DND-41 (cell line): Measurements from ENCODE around the gene RCOR1.

Experiments used
- ATAC-seq: fragments of 200-7000 bp; cut with Tn5 transposase; 3 replicates; pipeline ENCODE4 v1.9.1; 2021; ENCODE audit warnings: low read depth; ENCODE audit not compliant: insufficient read depth
- DNase-seq: peaks from one replicate; pipeline ENCODE4 v3.0.0-alpha.2; 2020
- H2AFZ ChIP-seq: 2 replicates; pipeline ENCODE4 v1.6.0; 2012; ENCODE audit warnings: low read depth, low read length
- H3K27ac ChIP-seq: 2 replicates; pipeline ENCODE4 v1.5.1; 2012; ENCODE audit warnings: low read length, inconsistent platforms
- H3K27me3 ChIP-seq: fragments of 200-600 bp; sonication (generic); 2 replicates; pipeline ENCODE4 v1.6.0; 2012; ENCODE audit warnings: low read length, mild to moderate bottlenecking, inconsistent platforms; ENCODE audit not compliant: insufficient read depth, poor library complexity
- H3K36me3 ChIP-seq: 2 replicates; pipeline ENCODE4 v1.5.1; 2012; ENCODE audit warnings: low read length, inconsistent platforms; ENCODE audit not compliant: insufficient read depth
- H3K4me1 ChIP-seq: 2 replicates; pipeline ENCODE4 v1.5.1; 2012; ENCODE audit warnings: mild to moderate bottlenecking, low read length; ENCODE audit not compliant: insufficient read depth
- H3K4me2 ChIP-seq: 2 replicates; pipeline ENCODE4 v1.6.0; 2012; ENCODE audit warnings: mild to moderate bottlenecking, moderate library complexity, low read length, inconsistent platforms; ENCODE audit not compliant: insufficient read depth
- H3K4me3 ChIP-seq, 2 experiments: fragments of 200-600 bp in 1 of 2; shearing (Covaris generic) in 1 of 2; 2 replicates each; pipeline ENCODE4 v1.5.1; 2012 to 2016; ENCODE audit warnings: inconsistent platforms in 2 of 2, low read length in 2 of 2, mild to moderate bottlenecking in 2 of 2, low read depth in 1 of 2, moderate library complexity in 1 of 2
- H3K79me2 ChIP-seq: 2 replicates; pipeline ENCODE4 v1.6.0; 2012; ENCODE audit warnings: low read length, inconsistent platforms; ENCODE audit not compliant: insufficient read depth
- H3K9ac ChIP-seq: 2 replicates; pipeline ENCODE4 v1.6.0; 2012; ENCODE audit warnings: low read depth, mild to moderate bottlenecking, inconsistent platforms, low read length, moderate library complexity
- H3K9me3 ChIP-seq: 2 replicates; pipeline ENCODE4 v1.5.1; 2012; ENCODE audit warnings: low read length, moderate library complexity, mild to moderate bottlenecking, inconsistent platforms; ENCODE audit not compliant: insufficient read depth, severe bottlenecking
- H4K20me1 ChIP-seq: 2 replicates; pipeline ENCODE4 v1.6.0; 2012; ENCODE audit warnings: low read length; ENCODE audit not compliant: insufficient read depth
- CTCF ChIP-seq: IDR thresholded peaks from 2 replicates; pipeline ENCODE4 v1.5.1; 2012; ENCODE audit warnings: borderline replicate concordance, low read length, moderate library complexity, mild to moderate bottlenecking; ENCODE audit not compliant: poor library complexity, severe bottlenecking; ENCODE audit errors: extremely low read depth
- EZH2 ChIP-seq: IDR thresholded peaks from 3 replicates; pipeline ENCODE4 v1.6.1; 2012; ENCODE audit warnings: borderline replicate concordance, low read depth, mild to moderate bottlenecking, moderate library complexity, low read length, inconsistent platforms; ENCODE audit not compliant: severe bottlenecking

RCOR1 gene

GRCh38 chr14:102663440-102663839, 71.0 kb downstream of the RCOR1 start:
- H3K9ac ChIP-seq: no peak overlapping the region
- no peak overlapping the region for H3K27ac ChIP-seq
- H4K20me1 ChIP-seq: peaks cover 47% of the 10 kb centered on the region; the same call in 1 of the 2 replicates
- H2AFZ ChIP-seq: no peak overlapping the region
- no peaks in the 10 kb centered on the region for H3K4me1 ChIP-seq
- H3K4me3 ChIP-seq: no peak overlapping the region
- H3K36me3 ChIP-seq: no peaks in the 10 kb centered on the region
- no peaks in the 10 kb centered on the region for H3K9me3 ChIP-seq
- no peak for TF ChIP-seq CTCF
- ATAC-seq: no peak
- no peak overlapping the region for H3K4me2 ChIP-seq
- H3K27me3 ChIP-seq: no peaks in the 10 kb centered on the region
- no peak for DNase-seq
- H3K79me2 ChIP-seq: peaks cover 97% of the 10 kb centered on the region

DNA sequence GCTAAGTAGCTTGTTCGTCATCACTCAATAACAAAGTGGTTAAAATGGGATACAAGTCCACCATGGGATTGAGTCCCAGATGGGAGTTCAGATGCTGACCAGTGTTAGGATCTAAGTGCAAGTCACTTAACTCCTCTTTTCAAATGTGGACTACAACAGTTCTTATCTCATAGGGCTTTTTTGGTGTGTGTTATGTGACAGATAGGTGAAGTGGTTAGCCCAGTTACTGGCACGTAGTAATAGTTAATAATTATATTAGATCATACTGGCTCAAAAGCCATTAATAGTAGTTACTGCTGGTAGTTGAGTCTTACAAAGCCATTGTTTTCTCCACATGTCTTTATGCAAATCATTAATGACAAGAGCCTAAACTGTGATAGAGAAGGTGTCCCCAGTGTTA, 73.2 kb downstream of the RCOR1 start:
- H3K4me1 ChIP-seq: no peaks in the 10 kb centered on the region
- no peak overlapping the region for H3K4me2 ChIP-seq
- peaks cover 34% of the 10 kb centered on the region; the same call in 1 of the 2 replicates for H4K20me1 ChIP-seq
- peaks cover 86% of the 10 kb centered on the region for H3K79me2 ChIP-seq
- no peak for DNase-seq
- no peaks in the 10 kb centered on the region for H3K27me3 ChIP-seq
- H2AFZ ChIP-seq: no peak overlapping the region
- H3K9ac ChIP-seq: no peak overlapping the region
- no peaks in the 10 kb centered on the region for H3K36me3 ChIP-seq
- H3K4me3 ChIP-seq: no peak overlapping the region
- no peak overlapping the region for H3K27ac ChIP-seq
- ATAC-seq: no peak
- H3K9me3 ChIP-seq: no peaks in the 10 kb centered on the region
- TF ChIP-seq CTCF (no peak), EZH2 (no peak)

GRCh38 chr14:102666635-102667034, 74.2 kb downstream of the RCOR1 start:
- no peak for TF ChIP-seq EZH2
- no peak for TF ChIP-seq CTCF
- Histone ChIP-seq H2AFZ (no peak overlapping the region), H3K27me3 (no peaks in the 10 kb centered on the region), H4K20me1 (peaks cover 33% of the 10 kb centered on the region; the same call in 1 of the 2 replicates), H3K9ac (no peak overlapping the region), H3K27ac (no peak overlapping the region), H3K4me1 (no peaks in the 10 kb centered on the region), H3K36me3 (no peaks in the 10 kb centered on the region), H3K4me3 (no peak overlapping the region), H3K9me3 (peaks cover 4% of the 10 kb centered on the region), H3K79me2 (peaks cover 84% of the 10 kb centered on the region), H3K4me2 (no peak overlapping the region)
- ATAC-seq (no peak), DNase-seq (no peak)

DNA sequence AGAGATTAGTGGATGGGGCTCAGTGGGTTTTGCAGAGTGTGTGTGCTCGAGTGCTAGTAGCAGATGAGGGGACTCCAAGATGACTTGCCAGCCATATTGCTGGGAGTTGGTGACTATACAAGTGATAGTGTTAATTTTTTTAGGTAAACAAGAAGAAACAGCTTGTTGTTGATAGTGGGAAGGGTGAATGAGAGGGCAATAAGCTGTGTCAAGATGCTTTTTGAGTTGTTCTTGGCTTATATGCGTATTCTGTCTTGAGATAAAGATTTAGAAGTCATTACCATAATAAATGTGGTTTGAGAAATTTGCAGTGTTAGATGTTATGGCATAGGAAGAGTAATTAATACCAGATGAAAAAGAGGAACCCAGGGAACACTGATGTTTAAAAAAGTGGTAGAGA, 75.3 kb downstream of the RCOR1 start:
- ATAC-seq (no peak), DNase-seq (no peak)
- Histone ChIP-seq H3K9ac (no peak overlapping the region), H3K4me3 (no peak overlapping the region), H3K4me2 (no peak overlapping the region), H4K20me1 (peaks cover 24% of the 10 kb centered on the region; the same call in 1 of the 2 replicates), H3K27ac (no peak overlapping the region), H3K9me3 (peaks cover 4% of the 10 kb centered on the region), H3K4me1 (no peaks in the 10 kb centered on the region), H3K36me3 (peaks cover 3% of the 10 kb centered on the region; the same call in 1 of the 2 replicates), H3K79me2 (peaks cover 81% of the 10 kb centered on the region), H3K27me3 (no peaks in the 10 kb centered on the region), H2AFZ (no peak overlapping the region)
- TF ChIP-seq EZH2: no peak
- no peak for TF ChIP-seq CTCF
